Thyroid gland (tissue), 4 donors: ENCODE results near the gene MAMLD1. TPM values are rescaled to one million over a fixed set of nuclear protein-coding genes. Genes with fewer than 3 reads are reported as not detected.

ENCODE experiments used
- DNase-seq, 2 donors: peaks; one replicate each; pipeline ENCODE4 v3.0.0-alpha.2; 2019
- H3K27ac ChIP-seq, 3 donors: fragments of 200-600 bp; sonication (generic); 1 replicate in 2 of 3; 2 replicates in 1 of 3; pipeline ENCODE4 v1.5.1; 2016 to 2019; ENCODE audit warnings: mild to moderate bottlenecking in 1 of 3, moderate library complexity in 1 of 3
- H3K27me3 ChIP-seq: fragments of 200-600 bp; sonication (generic); one replicate; pipeline ENCODE4 v1.5.1; 2019
- H3K36me3 ChIP-seq, 2 donors: fragments of 200-600 bp; sonication (generic); one replicate each; pipeline ENCODE4 v1.5.1; 2016 to 2019
- H3K4me1 ChIP-seq, 2 donors: fragments of 200-600 bp; sonication (generic); one replicate each; pipeline ENCODE4 v1.5.1; 2017 to 2019
- H3K4me3 ChIP-seq, 3 donors: fragments of 200-600 bp; sonication (generic); replicated peaks in 1 of 3; 1 replicate in 2 of 3; 2 replicates in 1 of 3; pipeline ENCODE4 v1.5.1; 2016; ENCODE audit warnings: mild to moderate bottlenecking in 1 of 3
- H3K9me3 ChIP-seq: fragments of 200-600 bp; sonication (generic); one replicate; pipeline ENCODE4 v1.5.1; 2017
- POLR2A ChIP-seq, 2 donors: fragments of 450-650 bp; IDR thresholded peaks; one replicate each; pipeline ENCODE4 v1.6.1; 2017; ENCODE audit warnings: antibody characterized with exemption in 2 of 2, mild to moderate bottlenecking in 2 of 2, moderate library complexity in 1 of 2
- WGBS, 2 donors: methylation state at CpG; one replicate each; pipeline ENCODE4 v1.1.5; 2017; 5-methylcytosine and 5-hydroxymethylcytosine counted together
- intact Hi-C: fragments of 100-400 bp; cut with DNase I; formaldehyde crosslinking; loops from one replicate; pipeline ENCODE4 v1.15.1; 2023
- total RNA-seq, 4 donors: library from RNA; depleted of rRNA; stranded (reverse); fragments of >200 nt; gene quantifications; one replicate each; pipeline ENCODE4 v1.2.3, GENCODE V29; 2016
- TF ChIP-seq, protein P1 (sequence below), 6 experiments: fragments of 200-600 bp in 3 of 6; fragments of 450-650 bp in 3 of 6; sonication (generic) in 3 of 6; IDR thresholded peaks; one replicate each; pipeline ENCODE4 v1.5.1; 2016 to 2019; ENCODE audit warnings: antibody characterized with exemption in 6 of 6, mild to moderate bottlenecking in 2 of 6, inconsistent platforms in 1 of 6, moderate library complexity in 1 of 6

MAMLD1 gene
- total RNA-seq, 4 donors from 2014 or later = 1.3 to 2.2 (median 1.8) TPM

DNA sequence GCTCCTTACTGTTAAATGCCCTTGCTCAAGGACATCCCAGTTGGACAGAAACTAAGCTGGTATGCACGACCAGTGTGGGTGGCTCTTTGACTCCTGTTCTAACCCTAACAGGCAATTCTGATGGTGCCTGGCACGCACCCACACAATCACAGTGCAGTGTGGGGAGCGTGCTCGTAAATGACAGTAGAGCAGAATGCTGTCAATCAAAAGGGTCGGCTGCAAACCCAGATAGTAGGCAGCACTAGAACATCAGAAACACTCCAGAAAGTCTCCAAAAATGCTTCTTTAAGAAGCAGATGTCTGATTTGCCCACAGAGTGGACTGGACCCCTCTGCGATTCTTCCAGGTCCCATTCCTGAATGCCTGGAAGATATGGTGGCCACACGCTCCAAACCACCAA is 167.7 kb downstream of the MAMLD1 start:
- Histone ChIP-seq H3K27ac (no peak overlapping the region), H3K9me3 (no peaks in the 10 kb centered on the region), H3K36me3 (no peaks in the 10 kb centered on the region), H3K4me1 (peaks cover 0 to 6% of the 10 kb centered on the region in 2 donors), H3K4me3 (no peak overlapping the region), H3K27me3 (no peaks in the 10 kb centered on the region)
- TF ChIP-seq POLR2A (IDR thresholded peaks at IDR 0.05) = no peak
- TF ChIP-seq, protein P1, sequence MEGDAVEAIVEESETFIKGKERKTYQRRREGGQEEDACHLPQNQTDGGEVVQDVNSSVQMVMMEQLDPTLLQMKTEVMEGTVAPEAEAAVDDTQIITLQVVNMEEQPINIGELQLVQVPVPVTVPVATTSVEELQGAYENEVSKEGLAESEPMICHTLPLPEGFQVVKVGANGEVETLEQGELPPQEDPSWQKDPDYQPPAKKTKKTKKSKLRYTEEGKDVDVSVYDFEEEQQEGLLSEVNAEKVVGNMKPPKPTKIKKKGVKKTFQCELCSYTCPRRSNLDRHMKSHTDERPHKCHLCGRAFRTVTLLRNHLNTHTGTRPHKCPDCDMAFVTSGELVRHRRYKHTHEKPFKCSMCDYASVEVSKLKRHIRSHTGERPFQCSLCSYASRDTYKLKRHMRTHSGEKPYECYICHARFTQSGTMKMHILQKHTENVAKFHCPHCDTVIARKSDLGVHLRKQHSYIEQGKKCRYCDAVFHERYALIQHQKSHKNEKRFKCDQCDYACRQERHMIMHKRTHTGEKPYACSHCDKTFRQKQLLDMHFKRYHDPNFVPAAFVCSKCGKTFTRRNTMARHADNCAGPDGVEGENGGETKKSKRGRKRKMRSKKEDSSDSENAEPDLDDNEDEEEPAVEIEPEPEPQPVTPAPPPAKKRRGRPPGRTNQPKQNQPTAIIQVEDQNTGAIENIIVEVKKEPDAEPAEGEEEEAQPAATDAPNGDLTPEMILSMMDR (IDR thresholded peaks at IDR 0.05) = no peak
- whole genome bisulfite sequencing, 2 donors = 98 to 100% methylated on average over 2 to 5 of the region's 7 CpGs
- DNase-seq = no peak
- intact Hi-C loops = no loop called here

DNA sequence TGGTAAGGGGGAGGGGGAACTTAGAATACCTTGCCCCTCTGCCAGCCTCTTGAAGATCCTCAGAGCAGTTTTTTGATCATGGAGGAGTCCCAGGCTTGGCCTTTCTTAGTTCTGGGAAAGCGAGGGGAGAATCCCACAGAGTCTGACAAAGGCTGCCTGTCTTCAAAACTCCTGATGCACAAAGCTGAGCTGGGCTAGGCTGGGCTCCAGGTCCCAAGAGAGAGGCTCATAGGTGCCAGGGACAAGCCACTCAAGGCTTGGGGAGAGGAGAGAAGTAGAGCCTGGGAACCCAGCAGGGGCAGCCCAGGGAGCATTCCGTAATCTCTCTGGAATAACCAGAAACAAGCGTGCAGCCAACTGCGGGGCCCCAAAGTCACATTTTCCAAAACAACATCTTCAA is 168.3 kb downstream of the MAMLD1 start:
- no peak overlapping the region for H3K27ac ChIP-seq
- WGBS, 2 donors = 43 to 60% methylated on average over 2 to 4 of the region's 4 CpGs

DNA sequence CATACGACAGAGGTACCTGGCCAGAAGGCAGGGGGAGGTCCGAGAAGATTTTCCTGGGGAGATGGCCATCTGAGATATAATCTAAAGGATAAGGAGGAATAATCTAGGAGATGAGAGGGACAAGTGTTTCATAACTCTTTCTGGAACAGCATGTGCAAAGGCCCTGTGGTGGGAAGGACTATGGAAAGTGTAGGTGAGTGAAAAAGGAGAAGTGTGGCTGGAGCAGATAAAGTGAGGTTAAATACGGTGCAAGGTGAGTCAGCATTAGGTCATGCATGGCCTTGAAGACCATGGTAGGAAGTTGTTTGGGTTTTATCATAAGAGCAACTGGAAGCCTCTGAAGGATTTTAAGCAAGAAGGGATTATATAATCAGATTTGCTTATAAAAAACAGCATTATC is 170.7 kb downstream of the MAMLD1 start:
- H3K4me3 ChIP-seq = no peak overlapping the region
- intact Hi-C loops = no loop called here
- H3K9me3 ChIP-seq = no peaks in the 10 kb centered on the region
- 84 to 98% methylated on average over 3 of the region's 3 CpGs for WGBS, 2 donors
- TF ChIP-seq, protein P1 (IDR thresholded peaks at IDR 0.05) = no peak
- no peak for TF ChIP-seq POLR2A (IDR thresholded peaks at IDR 0.05)
- no peak for DNase-seq
- no peaks in the 10 kb centered on the region for H3K27me3 ChIP-seq
- peaks cover 0 to 6% of the 10 kb centered on the region in 2 donors for H3K4me1 ChIP-seq
- H3K36me3 ChIP-seq = no peaks in the 10 kb centered on the region
- no peak overlapping the region for H3K27ac ChIP-seq

More for the DNA sequence above, 168.3 kb downstream of the MAMLD1 start:
- DNase-seq = peak; percentile 57
- Histone ChIP-seq H3K9me3 (no peaks in the 10 kb centered on the region), H3K4me1 (peaks cover 0 to 6% of the 10 kb centered on the region in 2 donors), H3K27me3 (no peaks in the 10 kb centered on the region), H3K4me3 (no peak overlapping the region), H3K36me3 (no peaks in the 10 kb centered on the region)
- intact Hi-C loops = no loop called here
- no peak for TF ChIP-seq POLR2A (IDR thresholded peaks at IDR 0.05)
- TF ChIP-seq, protein P1 (IDR thresholded peaks at IDR 0.05) = no peak

DNA sequence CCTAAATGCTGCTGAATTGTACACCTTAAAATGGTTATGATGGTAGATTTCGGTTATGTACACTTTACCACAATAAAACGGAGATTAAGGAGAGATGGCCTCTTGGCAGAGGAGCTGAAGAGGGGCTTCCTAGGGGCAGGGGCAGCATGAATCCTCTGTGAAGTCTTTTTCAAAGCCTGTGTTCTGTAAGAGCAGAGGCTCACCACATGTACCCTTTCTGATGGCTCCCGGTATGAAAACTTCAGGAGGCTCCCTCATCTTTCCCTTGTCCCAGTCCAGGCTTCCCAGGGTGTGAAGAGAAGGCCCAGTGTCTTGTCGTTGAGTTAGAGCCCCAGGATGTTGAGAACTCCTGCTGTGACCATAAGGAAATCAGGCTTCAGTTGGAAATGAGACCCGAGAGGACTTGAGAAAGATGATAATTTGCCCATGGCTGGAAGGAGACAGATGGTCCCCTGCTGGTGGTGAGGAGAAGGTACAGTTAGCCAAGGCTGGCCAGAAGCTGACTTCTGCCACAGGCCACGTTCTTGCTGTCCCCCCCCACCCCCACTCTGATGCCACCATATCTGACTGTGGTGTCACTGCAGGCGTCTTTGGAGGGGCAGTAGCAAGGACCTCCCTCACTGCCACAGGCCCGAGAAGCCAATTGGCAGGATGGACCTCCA is 173.5 kb downstream of the MAMLD1 start:
- Histone ChIP-seq H3K4me1 (peaks cover 0 to 1% of the 10 kb centered on the region in 2 donors), H3K4me3 (no peak overlapping the region), H3K27ac (no peak overlapping the region), H3K9me3 (no peaks in the 10 kb centered on the region), H3K36me3 (no peaks in the 10 kb centered on the region), H3K27me3 (no peaks in the 10 kb centered on the region)
- WGBS, 2 donors = 63 to 74% methylated on average over 5 to 6 of the region's 8 CpGs
- intact Hi-C loops = no loop called here
- DNase-seq = no peak
- TF ChIP-seq POLR2A (IDR thresholded peaks at IDR 0.05) = no peak
- TF ChIP-seq, protein P1 (IDR thresholded peaks at IDR 0.05) = no peak

DNA sequence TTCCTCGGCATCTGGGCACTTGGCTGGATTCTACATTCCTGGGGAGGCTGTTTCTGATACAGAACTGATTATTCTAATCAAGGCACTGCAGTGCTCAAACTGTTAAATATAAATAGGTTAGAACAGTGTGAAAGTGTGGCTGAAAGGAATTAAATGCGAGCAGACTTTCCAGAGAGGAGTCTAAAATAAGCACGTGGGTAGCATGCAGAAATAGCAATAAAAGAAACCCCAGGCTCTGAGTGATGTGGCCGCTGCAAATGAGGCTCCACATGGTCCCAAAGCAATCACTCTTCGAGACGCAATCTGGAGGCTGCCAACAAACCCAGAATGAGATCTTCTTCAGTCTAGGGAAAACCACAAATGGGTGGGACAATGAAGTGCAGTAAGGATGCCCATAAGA is 174.7 kb downstream of the MAMLD1 start:
- no peak for TF ChIP-seq POLR2A (IDR thresholded peaks at IDR 0.05)
- TF ChIP-seq, protein P1 (IDR thresholded peaks at IDR 0.05) = no peak
- Histone ChIP-seq H3K36me3 (no peaks in the 10 kb centered on the region), H3K27ac (no peak overlapping the region), H3K4me3 (no peak overlapping the region), H3K27me3 (no peaks in the 10 kb centered on the region), H3K9me3 (no peaks in the 10 kb centered on the region), H3K4me1 (no peaks in the 10 kb centered on the region)
- intact Hi-C loops = no loop called here
- DNase-seq = no peak
- WGBS, 2 donors = 79 to 85% methylated on average over 6 of the region's 6 CpGs
